OCI-LY7 (cell line): ENCODE results near the gene C11orf71. TPM values are rescaled to one million over a fixed set of nuclear protein-coding genes. Genes with fewer than 3 reads are reported as not detected.

ENCODE experiments used
- BruUV-seq: library from RNA; stranded (reverse); fragments of 400-500 nt; replicated peaks from 2 replicates; lab custom pipeline; 2021; lab: Mats Ljungman, UMichigan
- CTCF ChIA-PET: fragments of 300-600 bp; sonication (Branson Sonifier 250); formaldehyde crosslinking; loops from one replicate; lab custom pipeline; 2022; ENCODE audit warnings: antibody characterized with exemption; ENCODE audit not compliant: unreplicated experiment; lab: Charles Lee
- POLR2A ChIA-PET: fragments of 300-600 bp; sonication (Branson Sonifier 250); formaldehyde crosslinking; loops from one replicate; lab custom pipeline; 2022; ENCODE audit warnings: antibody characterized with exemption; lab: Charles Lee
- DNase-seq: peaks from one replicate; pipeline ENCODE4 v3.0.0-alpha.2; 2015; ENCODE audit warnings: low spot score
- H2AFZ ChIP-seq: fragments of 200-600 bp; sonication (generic), shearing (Covaris generic); 2 replicates; pipeline ENCODE4 v1.6.1; 2014; ENCODE audit warnings: mild to moderate bottlenecking, antibody characterized with exemption, low read length, moderate library complexity
- H3K27ac ChIP-seq: fragments of 200-600 bp; sonication (generic); 2 replicates; pipeline ENCODE4 v1.5.1; 2014; ENCODE audit warnings: mixed run types, low read depth, mild to moderate bottlenecking, moderate library complexity, low read length, inconsistent platforms; ENCODE audit not compliant: poor library complexity, severe bottlenecking
- H3K36me3 ChIP-seq: fragments of 200-600 bp; sonication (generic); 2 replicates; pipeline ENCODE4 v1.6.1; 2014; ENCODE audit warnings: mild to moderate bottlenecking, antibody characterized with exemption, low read length, moderate library complexity, mixed read lengths; ENCODE audit not compliant: insufficient read depth
- H3K4me1 ChIP-seq: fragments of 200-600 bp; sonication (generic); 2 replicates; pipeline ENCODE4 v1.5.1; 2014; ENCODE audit warnings: mild to moderate bottlenecking, low read length; ENCODE audit not compliant: insufficient read depth, poor library complexity, severe bottlenecking
- H3K4me2 ChIP-seq: fragments of 200-600 bp; sonication (generic); 2 replicates; pipeline ENCODE4 v1.6.1; 2014; ENCODE audit warnings: mild to moderate bottlenecking, low read length
- H3K4me3 ChIP-seq: fragments of 200-600 bp; sonication (generic); 2 replicates; pipeline ENCODE4 v1.5.1; 2014; ENCODE audit warnings: mild to moderate bottlenecking, low read depth, low read length; ENCODE audit not compliant: poor library complexity, severe bottlenecking
- H3K79me2 ChIP-seq: fragments of 200-600 bp; sonication (generic); 2 replicates; pipeline ENCODE4 v1.6.1; 2016; ENCODE audit warnings: low read depth, mild to moderate bottlenecking, low read length, moderate library complexity, mixed read lengths; ENCODE audit not compliant: insufficient read depth
- H3K9me2 ChIP-seq: fragments of 200-600 bp; sonication (generic); 2 replicates; pipeline ENCODE4 v1.6.1; 2016; ENCODE audit warnings: mild to moderate bottlenecking, low read length, mixed read lengths; ENCODE audit not compliant: insufficient read depth
- H3K9me3 ChIP-seq: fragments of 200-600 bp; sonication (generic); 2 replicates; pipeline ENCODE4 v1.6.1; 2014; ENCODE audit warnings: mild to moderate bottlenecking, mixed run types, low read length, mixed read lengths
- H4K20me1 ChIP-seq: fragments of 200-600 bp; sonication (generic); 2 replicates; pipeline ENCODE4 v1.6.1; 2014; ENCODE audit warnings: mild to moderate bottlenecking, antibody characterized with exemption, low read length, moderate library complexity, mixed read lengths; ENCODE audit not compliant: insufficient read depth
- CTCF ChIP-seq: fragments of 200-600 bp; sonication (generic); conservative IDR thresholded peaks from 2 replicates; pipeline ENCODE4 v1.5.1; 2014; ENCODE audit warnings: mild to moderate bottlenecking, antibody characterized with exemption, low read length, moderate library complexity, mixed read lengths
- EZH2phosphoT487 ChIP-seq: fragments of 200-600 bp; sonication (generic); IDR thresholded peaks from 2 replicates; pipeline ENCODE4 v1.6.1; 2018; ENCODE audit warnings: low read depth, borderline replicate concordance, mild to moderate bottlenecking, mixed run types, antibody characterized with exemption, low read length, moderate library complexity, mixed read lengths
- intact Hi-C: fragments of 100-400 bp; cut with micrococcal nuclease; formaldehyde crosslinking; loops from one replicate; pipeline ENCODE4 v1.10.0; 2022; ENCODE audit not compliant: unreplicated experiment
- total RNA-seq, 2 experiments: library from RNA; depleted of rRNA in 1 of 2; stranded (reverse); fragments of >200 nt in 1 of 2; shearing (Covaris generic) in 1 of 2; gene quantifications; 2 replicates each; pipeline ENCODE4 v1.2.3, GENCODE V29; 2014 to 2022

Gene C11orf71
- total RNA-seq, 2 experiments from 2014 or later, result 12.8 to 28.7 TPM

DNA sequence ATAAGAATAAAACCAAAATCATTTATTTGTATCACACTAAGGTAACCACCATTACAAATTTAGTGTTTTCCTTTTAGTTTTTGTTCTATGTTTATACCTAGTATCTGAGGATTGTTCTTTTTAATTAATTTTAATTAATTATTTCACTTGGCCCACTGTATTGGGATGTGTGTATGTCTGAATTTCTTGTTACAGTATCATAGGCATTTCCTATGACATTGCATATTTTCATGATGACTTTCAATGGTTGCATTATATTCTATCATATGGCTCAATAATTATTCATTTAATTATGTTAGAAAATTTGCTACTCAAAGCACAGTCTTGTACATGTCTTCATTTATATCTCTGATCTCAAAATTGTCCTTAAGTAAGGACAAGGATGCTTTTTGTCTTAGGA, 41.0 kb downstream of the C11orf71 start:
- Histone ChIP-seq H3K9me3 (no peaks in the 10 kb centered on the region), H3K4me3 (no peak overlapping the region), H2AFZ (no peak overlapping the region), H3K36me3 (no peaks in the 10 kb centered on the region), H3K27ac (no peak overlapping the region), H3K4me2 (no peak overlapping the region), H3K4me1 (no peaks in the 10 kb centered on the region), H4K20me1 (no peaks in the 10 kb centered on the region), H3K9me2 (no peaks in the 10 kb centered on the region), H3K79me2 (no peaks in the 10 kb centered on the region)
- POLR2A ChIA-PET, result no interaction called here
- no TSS peak for BruUV-seq
- intact Hi-C loops, result no loop called here
- no peak for TF ChIP-seq CTCF
- TF ChIP-seq EZH2phosphoT487, result no peak
- CTCF ChIA-PET, result no interaction called here
- no peak for DNase-seq

- Histone ChIP-seq H3K9me3 (no peaks in the 10 kb centered on the region), H3K4me2 (no peak overlapping the region), H3K4me3 (no peak overlapping the region), H3K9me2 (no peaks in the 10 kb centered on the region), H2AFZ (no peak overlapping the region), H3K27ac (no peak overlapping the region), H4K20me1 (no peaks in the 10 kb centered on the region), H3K79me2 (no peaks in the 10 kb centered on the region), H3K36me3 (no peaks in the 10 kb centered on the region), H3K4me1 (no peaks in the 10 kb centered on the region)
- BruUV-seq, result no TSS peak
- no peak for DNase-seq
- TF ChIP-seq CTCF, result no peak
- TF ChIP-seq EZH2phosphoT487, result no peak
- ChIA-PET CTCF (no interaction called here), POLR2A (no interaction called here)
- intact Hi-C loops, result no loop called here
Measured at GRCh38 chr11:114358716-114359115, 41.6 kb downstream of the C11orf71 start.

GRCh38 chr11:114354076-114354475, 46.2 kb downstream of the C11orf71 start:
- TF ChIP-seq EZH2phosphoT487 (no peak), CTCF (no peak)
- no peak overlapping the region for H3K4me2 ChIP-seq
- H3K36me3 ChIP-seq, result no peaks in the 10 kb centered on the region
- CTCF ChIA-PET, result no interaction called here
- POLR2A ChIA-PET, result interaction anchor here (0.9 kb wide), 1 partner anchor 39 kb away, joined by 3 read pairs; no protein-coding TSS in a partner anchor
- DNase-seq, result no peak
- no peak overlapping the region for H3K4me3 ChIP-seq
- no peaks in the 10 kb centered on the region for H4K20me1 ChIP-seq
- no peak overlapping the region for H3K27ac ChIP-seq
- H2AFZ ChIP-seq, result no peak overlapping the region
- BruUV-seq, result no TSS peak
- no peaks in the 10 kb centered on the region for H3K9me3 ChIP-seq
- H3K4me1 ChIP-seq, result no peaks in the 10 kb centered on the region
- intact Hi-C loops, result no loop called here
- no peaks in the 10 kb centered on the region for H3K9me2 ChIP-seq
- no peaks in the 10 kb centered on the region for H3K79me2 ChIP-seq
